ENCODE results near the gene SAE1. TPM values are rescaled to one million over a fixed set of nuclear protein-coding genes. Genes with fewer than 3 reads are reported as not detected.

The SAE1 gene
- total RNA-seq, 6 experiments from 2014 or later, result 18.8 to 33.2 (median 26.7) TPM

GRCh38 chr19:47231215-47232054 is 100.8 kb downstream of the SAE1 start:
- no peak for TF ChIP-seq CTCF (IDR thresholded peaks at IDR 0.05)
- TF ChIP-seq POLR2A (IDR thresholded peaks at IDR 0.05), result peak; percentile 50
- no peaks in the 10 kb centered on the region for H3K36me3 ChIP-seq
- peak overlapping the region; percentile 44 to 80 (median 67) for H3K27ac ChIP-seq
- peak; percentile 93 to 96 (median 95) for DNase-seq
- H3K27me3 ChIP-seq, result no peaks in the 10 kb centered on the region
- H3K4me3 ChIP-seq, result peak overlapping the region; percentile 36 to 97 (median 77)
- intact Hi-C loops (cut with DNase I), result no loop called here
- WGBS (ENCODE audit: insufficient coverage, low coverage, low lambda C conversion rate, missing lambda C conversion rate), result 0% methylated on average over 3 of the region's 51 CpGs
- H3K4me1 ChIP-seq, result peaks cover 0 to 22% (median 12%) of the 10 kb centered on the region in 4 donors
- peak; percentile 48 to 70 (median 62) for ATAC-seq
- H3K9me3 ChIP-seq, result no peaks in the 10 kb centered on the region

- WGBS (ENCODE audit: insufficient coverage, low coverage, low lambda C conversion rate, missing lambda C conversion rate), result 59% methylated on average over 9 of the region's 16 CpGs
- TF ChIP-seq CTCF (IDR thresholded peaks at IDR 0.05), result no peak
- intact Hi-C loops (cut with DNase I), result no loop called here
- H3K36me3 ChIP-seq, result no peaks in the 10 kb centered on the region
- H3K27me3 ChIP-seq, result no peaks in the 10 kb centered on the region
- H3K4me3 ChIP-seq, result no peak overlapping the region
- H3K9me3 ChIP-seq, result no peaks in the 10 kb centered on the region
- DNase-seq, result no peak
- peak in 1 of 4 donors; percentile 6 for ATAC-seq
- H3K27ac ChIP-seq, result peak overlapping the region in 1 of 3 donors; percentile 54
- peaks cover 0 to 14% (median 6%) of the 10 kb centered on the region in 4 donors for H3K4me1 ChIP-seq
Observed at GRCh38 chr19:47232422-47233211, 102.0 kb downstream of the SAE1 start.

- no peak for ATAC-seq
- Histone ChIP-seq H3K27me3 (no peaks in the 10 kb centered on the region), H3K9me3 (no peaks in the 10 kb centered on the region), H3K4me1 (peaks cover 0 to 12% (median 5%) of the 10 kb centered on the region in 4 donors), H3K36me3 (no peaks in the 10 kb centered on the region), H3K4me3 (no peak overlapping the region), H3K27ac (no peak overlapping the region)
- WGBS (ENCODE audit: insufficient coverage, low coverage, low lambda C conversion rate, missing lambda C conversion rate), result 87% methylated on average over 12 of the region's 12 CpGs
- no peak for DNase-seq
- intact Hi-C loops (cut with DNase I), result no loop called here
- TF ChIP-seq CTCF (IDR thresholded peaks at IDR 0.05) (no peak), POLR2A (IDR thresholded peaks at IDR 0.05) (no peak)
Observed at GRCh38 chr19:47236072-47236675, 105.5 kb downstream of the SAE1 start.

GRCh38 chr19:47239152-47239551 is 108.5 kb downstream of the SAE1 start:
- Histone ChIP-seq H3K27me3 (no peaks in the 10 kb centered on the region), H3K4me3 (peak overlapping the region in 1 of 3 donors; percentile 19), H3K27ac (no peak overlapping the region), H3K9me3 (no peaks in the 10 kb centered on the region), H3K4me1 (peaks cover 0 to 4% (median 0%) of the 10 kb centered on the region in 4 donors), H3K36me3 (no peaks in the 10 kb centered on the region)
- WGBS (ENCODE audit: insufficient coverage, low coverage, low lambda C conversion rate, missing lambda C conversion rate), result 40% methylated on average over 6 of the region's 16 CpGs
- intact Hi-C loops (cut with DNase I), result no loop called here
- DNase-seq (no peak), ATAC-seq (no peak)
- TF ChIP-seq POLR2A (IDR thresholded peaks at IDR 0.05) (no peak), CTCF (IDR thresholded peaks at IDR 0.05) (no peak)
